ENCODE measurements around the gene ZNF148.
"Not testable (repeated sequence)": the region's sequence is repeated elsewhere in the genome, so short reads cannot be mapped to it uniquely, and the experiment has no call there.

The ZNF148 gene

GRCh38 chr3:125414669-125415068 lies 39.5 kb upstream of the ZNF148 start:
- Histone ChIP-seq H3K4me1 (ENCODE audit: low read length) (no peaks in the 10 kb centered on the region), H2AFZ (ENCODE audit: low read length) (no peak overlapping the region), H3K79me2 (ENCODE audit: low read length) (no peaks in the 10 kb centered on the region), H3F3A (ENCODE audit: insufficient read depth, low read length) (no peaks in the 10 kb centered on the region), H3K9me3 (replicated peaks; ENCODE audit: insufficient read depth, low read length) (no peaks in the 10 kb centered on the region), H3K36me3 (replicated peaks; ENCODE audit: insufficient read depth, low read length) (no peaks in the 10 kb centered on the region), H3K4me2 (ENCODE audit: low read depth, low read length) (no peak overlapping the region), H3K4me3 (ENCODE audit: low read length) (no peak overlapping the region), H3K27ac (ENCODE audit: low read length) (no peak overlapping the region), H3K27me3 (replicated peaks; ENCODE audit: insufficient read depth, low read length) (no peaks in the 10 kb centered on the region), H3K9ac (ENCODE audit: low read length) (no peak overlapping the region), H3K9me2 (replicated peaks; ENCODE audit: insufficient read depth, low read length) (no peaks in the 10 kb centered on the region), H4K20me1 (ENCODE audit: insufficient read depth, low read length) (no peaks in the 10 kb centered on the region)
- no peak for TF ChIP-seq CTCF (IDR thresholded peaks at IDR 0.05; ENCODE audit: low read length)
- no peak for TF ChIP-seq EZH2phosphoT487 (IDR thresholded peaks at IDR 0.05; ENCODE audit: low read length)
- no peak for TF ChIP-seq EZH2 (optimal IDR thresholded peaks at IDR 0.05; ENCODE audit: low read depth, low read length)
- DNase-seq, result no peak

- no peaks in the 10 kb centered on the region for H3K27me3 ChIP-seq (replicated peaks; ENCODE audit: insufficient read depth, low read length)
- H3K4me1 ChIP-seq (ENCODE audit: low read length), result no peaks in the 10 kb centered on the region
- H3K36me3 ChIP-seq (replicated peaks; ENCODE audit: insufficient read depth, low read length), result no peaks in the 10 kb centered on the region
- H2AFZ ChIP-seq (ENCODE audit: low read length), result no peak overlapping the region
- no peak overlapping the region for H3K4me2 ChIP-seq (ENCODE audit: low read depth, low read length)
- no peak overlapping the region for H3K4me3 ChIP-seq (ENCODE audit: low read length)
- H3K9me2 ChIP-seq (replicated peaks; ENCODE audit: insufficient read depth, low read length), result no peaks in the 10 kb centered on the region
- no peaks in the 10 kb centered on the region for H3K9me3 ChIP-seq (replicated peaks; ENCODE audit: insufficient read depth, low read length)
- no peaks in the 10 kb centered on the region for H4K20me1 ChIP-seq (ENCODE audit: insufficient read depth, low read length)
- no peak overlapping the region for H3K9ac ChIP-seq (ENCODE audit: low read length)
- TF ChIP-seq EZH2 (optimal IDR thresholded peaks at IDR 0.05; ENCODE audit: low read depth, low read length) (no peak), CTCF (IDR thresholded peaks at IDR 0.05; ENCODE audit: low read length) (no peak), EZH2phosphoT487 (IDR thresholded peaks at IDR 0.05; ENCODE audit: low read length) (no peak)
- no peak overlapping the region for H3K27ac ChIP-seq (ENCODE audit: low read length)
- DNase-seq, result no peak
- no peaks in the 10 kb centered on the region for H3K79me2 ChIP-seq (ENCODE audit: low read length)
- H3F3A ChIP-seq (ENCODE audit: insufficient read depth, low read length), result no peaks in the 10 kb centered on the region
Observed at GRCh38 chr3:125410922-125411321, 35.8 kb upstream of the ZNF148 start.

- H3K9me3 ChIP-seq (replicated peaks; ENCODE audit: insufficient read depth, low read length), result no peaks in the 10 kb centered on the region
- no peak for TF ChIP-seq EZH2phosphoT487 (IDR thresholded peaks at IDR 0.05; ENCODE audit: low read length)
- TF ChIP-seq CTCF (IDR thresholded peaks at IDR 0.05; ENCODE audit: low read length), result no peak
- no peak for TF ChIP-seq EZH2 (optimal IDR thresholded peaks at IDR 0.05; ENCODE audit: low read depth, low read length)
Observed at GRCh38 chr3:125406070-125406469, 30.9 kb upstream of the ZNF148 start.

GRCh38 chr3:125405515-125405914 lies 30.4 kb upstream of the ZNF148 start:
- H3F3A ChIP-seq (ENCODE audit: insufficient read depth, low read length); H3K4me2 ChIP-seq (ENCODE audit: low read depth, low read length); H3K27ac ChIP-seq (ENCODE audit: low read length); H3K4me1 ChIP-seq (ENCODE audit: low read length); H4K20me1 ChIP-seq (ENCODE audit: insufficient read depth, low read length); H3K79me2 ChIP-seq (ENCODE audit: low read length); DNase-seq; H2AFZ ChIP-seq (ENCODE audit: low read length); H3K4me3 ChIP-seq (ENCODE audit: low read length); H3K9ac ChIP-seq (ENCODE audit: low read length); H3K9me2 ChIP-seq (replicated peaks; ENCODE audit: insufficient read depth, low read length); H3K9me3 ChIP-seq (replicated peaks; ENCODE audit: insufficient read depth, low read length); H3K36me3 ChIP-seq (replicated peaks; ENCODE audit: insufficient read depth, low read length); H3K27me3 ChIP-seq (replicated peaks; ENCODE audit: insufficient read depth, low read length): not testable (repeated sequence)

More at GRCh38 chr3:125406070-125406469, 30.9 kb upstream of the ZNF148 start:
- Histone ChIP-seq H3K9ac (ENCODE audit: low read length) (no peak overlapping the region), H3K9me2 (replicated peaks; ENCODE audit: insufficient read depth, low read length) (no peaks in the 10 kb centered on the region), H3K79me2 (ENCODE audit: low read length) (no peaks in the 10 kb centered on the region), H3K27me3 (replicated peaks; ENCODE audit: insufficient read depth, low read length) (no peaks in the 10 kb centered on the region), H3F3A (ENCODE audit: insufficient read depth, low read length) (no peaks in the 10 kb centered on the region), H2AFZ (ENCODE audit: low read length) (no peak overlapping the region), H3K27ac (ENCODE audit: low read length) (no peak overlapping the region), H3K36me3 (replicated peaks; ENCODE audit: insufficient read depth, low read length) (no peaks in the 10 kb centered on the region), H3K4me2 (ENCODE audit: low read depth, low read length) (no peak overlapping the region), H3K4me3 (ENCODE audit: low read length) (no peak overlapping the region), H3K4me1 (ENCODE audit: low read length) (no peaks in the 10 kb centered on the region), H4K20me1 (ENCODE audit: insufficient read depth, low read length) (no peaks in the 10 kb centered on the region)
- DNase-seq, result no peak
